GM19239 (cell line): ENCODE data around the gene GRAMD2B.
"Not testable (repeated sequence)": the region's sequence is repeated elsewhere in the genome, so short reads cannot be mapped to it uniquely, and the experiment has no call there.

ENCODE experiments used
- DNase-seq: peaks from one replicate; pipeline ENCODE4 v3.0.0; 2011; ENCODE audit warnings: low spot score; ENCODE audit not compliant: insufficient read length
- FAIRE-seq: peaks from 2 replicates; lab custom pipeline; 2011; peaks lifted over from hg19 to GRCh38; lab: Jason Lieb, UNC

The GRAMD2B gene

DNA sequence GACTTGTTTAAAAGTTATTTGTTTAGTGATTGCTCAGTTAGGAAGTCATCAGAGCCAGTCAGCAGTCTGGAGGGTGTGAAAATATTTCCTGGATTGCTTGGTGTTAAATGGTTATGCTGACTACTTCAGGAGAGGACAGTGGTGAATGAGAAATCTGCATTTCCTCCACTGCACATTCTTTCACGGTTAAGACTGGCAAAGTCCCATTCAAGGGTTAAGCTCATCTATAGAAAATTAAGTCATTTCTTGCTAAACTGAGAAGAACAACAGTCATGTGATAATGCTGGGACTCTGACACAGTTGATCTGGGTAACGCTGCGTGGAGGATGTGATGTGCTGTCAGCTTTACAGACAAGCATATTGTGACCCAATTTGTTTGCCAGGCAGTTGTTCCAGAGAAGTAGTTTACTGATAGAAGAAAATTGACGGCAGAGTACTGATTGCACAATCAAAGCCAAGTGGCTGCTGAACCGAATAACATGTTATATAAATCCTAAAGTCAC, 80.4 kb downstream of the GRAMD2B start:
- DNase-seq (no peak), FAIRE-seq (no peak)

DNA sequence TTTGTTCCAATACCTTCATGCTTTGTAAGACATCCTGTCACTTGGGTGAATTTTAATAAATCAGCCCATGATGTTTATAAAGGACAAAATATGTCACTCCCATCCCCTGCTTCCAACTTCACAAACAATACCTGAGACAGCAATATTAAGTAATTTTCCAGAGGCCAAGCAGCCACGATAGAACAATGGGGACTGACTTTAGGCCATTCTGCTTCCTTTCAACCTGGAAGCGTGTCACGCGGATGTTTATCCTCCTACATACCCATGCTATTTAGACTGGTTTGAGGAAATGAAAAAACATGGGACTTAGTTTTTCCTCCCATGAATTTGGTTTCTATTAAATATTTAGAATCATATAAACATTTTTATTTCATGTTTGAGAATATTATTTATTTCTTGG, 82.9 kb downstream of the GRAMD2B start:
- FAIRE-seq (no peak), DNase-seq (no peak)

DNA sequence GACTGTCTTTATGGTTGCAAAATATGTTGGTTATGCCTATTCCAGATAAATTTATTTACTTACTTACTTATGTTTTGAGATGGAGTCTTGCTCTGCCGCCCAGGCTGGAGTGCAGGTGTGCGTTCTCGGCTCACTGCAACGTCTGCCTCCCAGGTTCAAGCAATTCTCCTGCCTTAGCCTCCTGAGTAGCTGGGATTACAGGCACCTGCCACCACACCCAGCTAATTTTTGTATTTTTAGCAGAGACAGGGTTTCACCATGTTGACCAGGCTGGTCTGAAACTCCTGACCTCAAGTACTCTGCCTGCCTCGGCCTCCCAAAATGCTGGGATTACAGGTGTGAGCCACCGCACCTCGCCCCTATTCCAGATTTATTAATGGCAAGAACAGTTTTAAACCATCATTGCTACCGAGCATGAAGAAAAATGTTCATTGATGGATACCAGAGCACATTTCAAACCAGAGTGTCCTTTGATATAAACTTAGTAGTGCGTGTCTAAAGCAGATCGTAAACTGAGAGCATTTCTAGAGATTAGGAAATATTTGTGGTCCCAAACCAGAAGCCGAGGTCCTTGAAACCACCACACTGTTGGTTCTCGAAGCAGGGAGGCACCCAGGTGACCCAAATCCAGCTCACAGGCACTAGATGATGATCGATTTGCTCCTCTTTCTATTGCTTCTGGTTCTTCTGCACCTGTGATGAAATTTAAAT, 85.2 kb downstream of the GRAMD2B start:
- DNase-seq (no peak), FAIRE-seq (no peak)

DNA sequence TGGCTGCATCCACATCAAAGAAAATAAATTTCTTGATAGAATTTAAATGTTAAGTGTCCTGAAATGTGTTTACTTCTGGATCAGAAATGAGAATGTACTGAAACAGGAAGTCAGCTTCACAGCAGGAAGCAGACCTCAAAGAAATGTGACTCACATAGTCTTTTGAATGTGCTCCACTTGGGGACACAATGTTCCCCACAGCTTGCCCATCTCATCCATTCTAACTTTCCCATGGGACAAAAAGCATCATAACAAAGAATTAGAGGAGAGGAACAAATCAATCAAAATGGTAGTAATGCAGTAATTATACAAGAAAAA, 85.7 kb downstream of the GRAMD2B start:
- no peak for DNase-seq
- FAIRE-seq, result no peak

DNA sequence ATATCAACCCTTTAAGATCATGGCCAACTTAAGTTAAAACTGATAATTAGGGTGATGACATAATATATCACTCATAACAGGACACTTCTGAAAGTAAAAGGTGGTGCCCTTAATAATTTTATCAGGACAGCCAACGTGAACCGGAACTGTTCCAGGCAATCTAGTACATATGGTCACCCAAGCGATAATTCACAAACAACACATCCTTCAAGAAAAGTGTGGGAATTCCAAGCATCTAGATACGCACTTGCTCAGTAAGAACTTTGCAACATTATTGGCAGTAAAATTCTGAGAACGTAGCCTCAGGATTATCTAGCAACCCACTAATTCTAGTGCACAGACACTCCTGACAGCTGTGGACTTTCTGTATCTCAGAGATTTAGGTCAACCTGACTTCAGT, 86.1 kb downstream of the GRAMD2B start:
- DNase-seq (no peak), FAIRE-seq (no peak)

DNA sequence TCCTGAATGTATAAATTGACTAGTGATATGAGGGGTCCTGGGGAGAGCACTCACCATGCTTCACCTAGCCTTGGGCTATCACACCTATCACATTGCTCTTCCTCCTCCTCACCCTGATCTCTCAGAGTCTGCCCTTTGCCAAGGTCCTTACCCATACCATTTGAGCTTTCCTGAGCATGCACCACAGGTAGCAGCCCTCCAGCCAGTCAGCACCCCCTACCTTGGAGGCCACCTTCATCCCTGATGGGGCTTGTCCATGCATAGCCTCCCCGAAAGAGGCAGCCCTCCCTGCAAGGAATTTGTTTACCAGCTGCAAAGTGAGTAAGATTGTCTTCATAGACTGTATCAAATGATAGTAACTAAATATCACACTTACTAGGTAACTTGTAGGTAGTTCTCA, 88.8 kb downstream of the GRAMD2B start:
- DNase-seq (no peak), FAIRE-seq (no peak)

DNA sequence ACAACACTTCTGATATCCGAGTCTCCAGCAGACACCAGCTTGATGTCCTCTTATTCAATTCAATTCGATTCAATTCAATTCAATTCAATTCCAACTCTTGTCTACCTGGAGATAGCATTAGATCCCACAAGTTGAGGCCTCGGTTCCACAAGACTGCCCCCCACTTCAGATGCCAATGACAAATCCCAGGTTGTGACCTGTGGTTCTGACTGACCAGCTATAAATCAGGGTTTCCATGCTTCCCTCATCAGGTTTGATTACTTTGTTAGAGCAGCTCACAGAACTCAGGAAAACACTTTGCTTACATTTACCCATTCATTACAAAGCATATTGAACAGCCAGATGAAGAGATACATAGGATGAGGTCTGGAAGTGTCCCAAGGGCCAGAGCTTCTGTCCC, 89.2 kb downstream of the GRAMD2B start:
- DNase-seq (no peak), FAIRE-seq (no peak)

DNA sequence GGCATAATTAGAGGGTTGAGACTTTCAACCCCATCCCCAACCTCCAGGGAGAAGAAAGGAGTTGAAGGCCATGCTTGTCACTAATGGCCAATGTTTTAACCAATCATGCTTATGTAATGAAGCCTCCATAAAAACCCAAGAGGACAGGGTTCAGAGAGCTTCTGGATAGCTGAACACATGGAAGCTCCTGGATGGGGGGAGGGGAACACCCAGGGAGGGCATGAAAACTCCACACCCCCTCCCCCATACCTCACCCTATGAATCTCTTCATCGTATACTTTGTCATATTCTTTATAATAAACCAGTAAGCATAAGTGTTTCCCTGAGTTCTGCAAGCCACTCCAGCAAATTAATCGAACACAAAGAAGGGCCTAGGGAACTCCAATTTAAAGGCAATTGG, 90.1 kb downstream of the GRAMD2B start:
- FAIRE-seq (no peak), DNase-seq (no peak)

DNA sequence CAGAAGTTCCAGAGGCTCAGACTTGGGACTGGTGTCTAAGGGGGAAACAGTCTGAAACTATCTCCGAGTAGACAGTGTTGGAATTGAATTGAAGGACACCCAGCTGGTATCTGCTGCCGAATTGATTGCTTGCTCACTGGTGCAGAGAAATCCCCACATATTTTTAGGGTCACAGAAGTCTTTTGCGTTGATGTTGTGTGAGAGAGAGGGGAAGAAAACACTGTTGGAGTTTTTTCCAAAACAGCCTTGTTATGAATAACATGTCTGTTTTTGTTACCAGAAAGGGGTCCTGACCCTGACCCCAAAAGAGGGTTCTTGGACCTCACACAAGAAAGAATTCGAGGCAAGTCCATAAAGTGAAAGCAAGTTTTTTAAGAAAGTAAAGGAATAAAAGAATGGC, 90.5 kb downstream of the GRAMD2B start:
- FAIRE-seq (no peak), DNase-seq (no peak)

DNA sequence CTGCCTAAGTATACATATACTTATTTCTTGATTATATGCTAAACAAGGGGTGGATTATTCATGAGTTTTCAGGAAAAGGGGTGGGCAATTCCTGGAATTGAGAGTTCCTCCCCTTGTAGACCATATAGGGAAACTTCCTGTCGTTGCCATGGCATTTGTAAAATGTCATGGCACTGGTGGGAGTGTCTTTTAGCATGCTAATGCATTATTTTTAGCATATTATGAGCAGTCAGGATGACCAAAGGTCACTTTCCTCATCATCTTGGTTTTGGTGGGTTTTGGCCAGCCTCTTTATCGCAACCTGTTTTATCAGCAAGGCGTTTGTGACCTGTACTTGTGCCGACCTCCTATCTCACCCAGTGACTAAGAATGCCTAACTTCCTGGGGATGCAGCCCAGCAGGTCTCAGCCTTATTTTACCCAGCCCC, 90.9 kb downstream of the GRAMD2B start:
- DNase-seq (no peak), FAIRE-seq (no peak)

DNA sequence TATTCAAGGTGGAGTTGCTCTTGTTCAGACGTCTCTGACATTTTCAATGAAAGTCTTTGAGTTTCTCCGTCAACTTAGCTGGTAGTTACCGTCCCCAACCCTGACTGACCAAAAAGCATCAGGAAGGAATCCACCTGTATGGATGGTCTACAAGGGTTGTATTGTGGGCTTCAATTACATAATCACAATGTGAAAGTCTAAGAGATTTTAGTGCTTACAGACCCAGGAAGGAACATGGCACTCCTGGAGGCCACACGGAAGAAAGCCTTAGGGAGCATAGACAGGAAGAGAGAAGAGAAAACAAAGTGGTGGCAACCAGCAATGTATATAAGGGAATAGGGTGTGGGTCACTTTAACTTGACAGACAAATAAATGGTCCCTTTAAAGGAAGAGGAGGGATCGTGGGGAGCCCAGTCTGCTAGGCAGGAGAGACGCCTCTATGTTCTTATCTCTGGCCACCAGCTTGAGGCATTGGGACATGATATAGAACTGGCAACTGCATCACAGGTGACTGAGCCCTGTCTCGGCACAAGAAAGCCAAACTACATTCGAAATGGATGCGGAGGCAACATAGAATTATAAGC, 91.4 kb downstream of the GRAMD2B start:
- no peak for FAIRE-seq
- no peak for DNase-seq

DNA sequence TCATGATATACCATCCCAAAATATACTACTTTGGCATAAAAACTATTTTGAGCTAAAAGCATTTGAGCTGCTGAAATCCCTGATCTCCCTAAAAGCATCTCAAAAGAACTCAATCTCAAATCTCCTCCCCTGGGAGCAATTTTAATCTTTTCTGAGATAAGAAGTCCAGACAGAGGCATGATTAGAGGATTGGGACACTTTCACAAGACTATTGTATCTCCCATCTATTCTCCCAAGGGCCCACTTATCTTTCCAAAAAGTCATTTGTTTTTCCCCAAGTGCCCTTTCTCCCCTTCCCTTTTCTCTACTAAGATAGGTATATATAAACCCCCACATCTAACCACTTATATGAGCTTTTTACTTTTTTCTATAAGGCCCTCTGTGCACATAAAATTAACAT, 92.1 kb downstream of the GRAMD2B start:
- DNase-seq (no peak), FAIRE-seq (no peak)

DNA sequence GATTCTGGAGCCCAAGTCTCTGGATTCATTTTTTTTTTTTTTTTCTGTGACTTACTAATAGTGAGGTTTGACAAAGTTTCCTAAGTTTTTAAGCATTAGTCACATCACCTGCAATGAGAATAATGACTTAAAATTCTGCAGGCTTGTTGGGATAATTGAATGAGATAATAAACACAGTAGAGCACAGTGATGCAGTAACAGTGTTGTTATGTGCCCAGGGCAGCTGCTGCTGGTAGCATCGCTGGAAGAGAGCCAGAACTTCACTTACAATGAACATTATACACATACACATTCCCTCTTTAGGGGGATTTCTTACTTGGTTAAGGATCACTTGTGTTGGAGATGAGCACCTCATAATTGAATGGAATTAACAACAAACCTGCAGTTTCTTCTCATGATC, 92.9 kb downstream of the GRAMD2B start:
- DNase-seq, result no peak
- no peak for FAIRE-seq

DNA sequence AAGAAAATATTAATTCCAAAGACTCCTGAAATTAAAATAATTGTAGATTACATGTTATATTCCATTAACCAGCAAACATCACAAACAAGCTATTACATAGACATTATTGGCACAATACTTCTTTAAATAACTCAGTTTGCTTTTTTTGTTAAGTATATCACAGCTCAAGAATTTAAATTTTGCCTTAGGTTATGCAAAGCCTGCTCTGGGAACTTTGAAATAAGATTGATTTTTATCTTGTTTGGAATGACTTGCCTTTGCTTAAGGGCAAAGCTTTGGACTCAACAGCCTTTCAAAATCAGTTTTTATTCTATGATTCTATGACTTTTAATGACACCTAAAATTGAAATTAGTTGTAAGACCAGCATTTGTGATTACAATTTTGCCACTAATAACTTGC, 93.6 kb downstream of the GRAMD2B start:
- FAIRE-seq, result no peak

DNA sequence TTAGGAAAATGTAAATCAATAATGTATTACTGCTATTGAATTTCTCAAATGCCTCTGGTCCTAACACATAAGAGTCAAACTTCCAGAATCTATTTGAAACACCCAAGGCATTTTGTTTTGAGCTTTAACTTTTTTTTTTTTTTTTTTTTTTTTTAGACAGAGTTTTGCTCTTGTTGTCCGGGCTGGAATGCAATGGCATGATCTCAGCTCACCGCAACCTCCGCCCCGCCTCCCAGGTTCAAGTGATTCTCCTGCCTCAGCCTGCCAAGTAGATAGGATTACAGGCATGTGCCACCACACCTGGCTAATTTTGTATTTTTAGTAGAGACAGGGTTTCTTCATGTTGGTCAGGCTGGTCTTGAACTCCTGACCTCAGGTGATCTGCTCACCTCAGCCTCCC, 96.0 kb downstream of the GRAMD2B start:
- DNase-seq, FAIRE-seq: not testable (repeated sequence)

More for the DNA sequence above, 93.6 kb downstream of the GRAMD2B start:
- DNase-seq, result no peak

DNA sequence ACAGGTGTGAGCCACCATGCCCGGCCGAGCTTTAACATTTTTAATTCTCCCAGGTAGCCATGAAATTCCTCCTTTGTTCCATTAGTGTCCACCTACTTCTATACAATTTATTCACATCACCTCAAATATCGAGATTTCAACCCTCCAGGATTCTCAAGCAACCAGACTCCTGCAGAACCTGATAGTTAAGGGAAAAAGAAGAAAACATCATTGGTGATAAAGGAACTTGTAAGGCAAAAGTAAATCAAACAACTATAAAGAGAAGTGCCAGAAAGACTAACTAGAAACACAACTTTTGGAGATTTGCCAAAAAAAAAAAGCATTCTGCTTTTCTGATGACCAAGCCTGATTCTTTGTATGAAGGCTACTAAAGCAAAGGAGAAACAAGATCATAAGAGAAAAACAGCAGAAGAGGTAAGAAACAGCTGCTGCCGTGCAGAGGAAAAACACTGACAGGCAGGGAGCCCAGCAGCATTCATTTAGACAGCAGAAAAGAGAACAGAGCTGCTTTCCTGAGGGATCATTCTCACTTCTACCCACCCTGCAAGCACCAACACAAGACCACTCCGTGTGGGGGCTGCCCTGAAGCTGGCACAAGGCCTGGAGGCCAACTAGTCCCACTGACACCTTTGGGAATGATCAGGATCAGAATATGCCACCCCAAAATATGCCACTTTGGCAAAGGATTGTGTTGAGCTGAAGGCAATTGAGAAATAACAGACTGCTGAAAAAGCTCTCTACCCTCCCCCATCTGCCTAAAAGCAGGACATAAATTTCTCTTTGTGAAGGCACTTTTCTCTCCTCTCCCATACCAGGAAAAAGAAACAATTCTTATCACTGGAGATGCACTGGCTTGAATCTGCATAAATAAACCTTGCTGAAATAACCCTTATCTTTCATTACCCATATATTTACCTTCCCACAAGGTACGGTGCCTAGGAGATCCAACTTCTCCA, 96.7 kb downstream of the GRAMD2B start:
- DNase-seq, result no peak
- no peak for FAIRE-seq

DNA sequence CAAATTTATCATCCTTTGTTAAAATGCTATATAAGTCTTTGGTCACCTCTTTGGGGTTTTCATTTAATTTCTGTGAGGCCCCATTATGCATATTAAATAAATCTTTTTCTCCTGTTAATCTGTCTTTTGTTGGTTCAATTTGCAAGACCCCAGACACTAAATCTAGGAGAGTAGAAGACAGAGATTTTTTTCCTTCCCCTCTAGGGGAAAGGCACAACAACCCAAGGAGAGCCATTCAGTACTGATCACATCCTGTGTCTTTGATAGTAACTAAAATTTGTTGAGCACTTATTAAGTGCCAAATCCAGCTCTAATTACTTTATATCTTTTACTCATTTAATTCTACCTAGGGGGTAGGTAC, 97.4 kb downstream of the GRAMD2B start:
- FAIRE-seq, result no peak

DNA sequence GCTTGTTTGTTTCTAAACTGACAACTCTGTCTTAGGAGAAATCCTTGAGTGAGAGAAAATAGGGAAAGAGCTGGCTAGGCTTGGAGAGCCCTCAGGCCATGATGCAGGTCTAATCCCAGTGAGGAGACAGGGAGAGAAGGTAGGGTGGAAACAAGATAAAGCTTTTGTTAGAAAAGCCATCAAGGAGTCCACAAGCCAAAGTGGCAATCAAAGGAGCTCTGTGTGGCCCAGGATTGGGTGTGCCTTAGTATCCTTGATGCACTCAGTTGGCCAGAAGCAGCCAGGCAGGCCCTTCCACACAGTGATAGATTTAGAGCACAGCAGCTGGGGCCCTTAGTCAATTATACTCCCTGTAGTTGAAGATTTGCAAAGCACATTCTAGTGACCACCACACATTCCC, 97.9 kb downstream of the GRAMD2B start:
- no peak for DNase-seq

More for the DNA sequence above, 97.4 kb downstream of the GRAMD2B start:
- DNase-seq, result no peak

DNA sequence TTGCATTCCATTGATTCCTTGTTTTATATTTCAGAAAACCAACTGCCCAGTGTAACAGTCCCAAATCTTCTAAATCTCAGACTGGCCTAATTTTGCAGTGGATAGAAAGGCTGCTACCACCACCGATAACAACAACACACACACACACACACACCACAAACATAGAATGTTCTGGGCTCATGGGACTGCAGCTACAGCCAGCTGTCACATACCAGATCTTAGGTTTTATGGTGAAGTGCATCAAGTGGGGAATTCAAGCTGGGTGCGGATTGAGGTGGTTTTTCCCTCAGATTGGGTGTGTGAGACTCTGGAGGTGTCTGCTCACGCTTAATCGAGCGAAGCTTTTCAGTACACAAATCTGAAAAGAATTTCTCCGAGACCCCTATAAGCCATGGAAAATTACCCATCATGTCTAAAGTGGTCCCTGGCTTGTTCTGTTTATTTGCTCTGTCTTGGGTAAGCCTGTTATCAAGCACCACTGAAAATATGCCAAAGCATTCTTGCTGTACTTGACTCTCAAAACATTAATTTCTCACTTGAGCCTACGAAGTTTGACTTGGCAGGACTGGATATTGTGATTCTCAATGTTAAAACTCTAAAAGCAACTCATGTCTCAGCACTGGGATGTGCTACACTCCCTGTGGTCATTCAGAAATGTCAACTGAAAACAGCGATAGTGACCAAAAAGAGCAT, 100.8 kb downstream of the GRAMD2B start:
- DNase-seq (no peak), FAIRE-seq (no peak)

More for the DNA sequence above, 97.9 kb downstream of the GRAMD2B start:
- FAIRE-seq, result no peak

DNA sequence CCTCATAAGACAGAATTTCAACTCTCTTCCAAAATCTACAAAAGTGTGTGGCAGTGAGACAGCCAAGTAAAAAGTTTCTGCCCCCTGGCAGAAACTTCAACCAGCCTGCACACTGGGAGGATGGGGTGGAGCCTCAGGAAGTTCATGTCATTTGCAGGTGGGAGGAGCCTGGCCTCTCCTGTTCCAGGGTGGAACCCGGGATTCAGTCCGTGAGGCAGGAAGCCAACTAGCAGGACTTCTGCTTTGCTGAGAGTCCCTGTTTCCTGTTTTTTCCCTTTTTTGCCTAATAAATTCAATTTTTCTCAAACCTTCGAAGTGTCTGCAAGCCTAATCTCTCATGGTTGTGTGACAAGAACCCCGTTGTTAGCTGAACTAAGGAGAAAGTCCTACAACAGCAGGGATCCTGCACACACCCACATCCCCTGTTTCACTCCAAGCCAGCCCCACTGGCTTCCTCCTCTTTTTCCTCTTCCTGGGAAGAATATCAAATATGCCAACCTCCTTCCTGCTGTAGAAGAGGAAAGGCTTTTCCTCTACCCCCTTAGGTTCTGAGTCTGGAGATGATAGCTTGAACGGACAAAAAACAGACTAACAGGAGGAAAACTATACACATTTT, 102.5 kb downstream of the GRAMD2B start:
- DNase-seq (no peak), FAIRE-seq (no peak)
